Prostate gland (tissue), 2 donors: Measurements from ENCODE around the gene KRTAP10-5.
"Not testable (repeated sequence)": the region's sequence is repeated elsewhere in the genome, so short reads cannot be mapped to it uniquely, and the experiment has no call there.

Source experiments
- POLR2AphosphoS5 ChIP-seq: sonication (generic); formaldehyde crosslinking; IDR thresholded peaks from one replicate; pipeline ENCODE4 v1.6.1; 2017; ENCODE audit warnings: antibody characterized with exemption
- TF ChIP-seq, protein P1 (sequence below), 4 experiments: fragments of 200-600 bp in 2 of 4; fragments of 450-650 bp in 2 of 4; sonication (generic) in 2 of 4; IDR thresholded peaks; 1 replicate in 3 of 4; 2 replicates in 1 of 4; pipeline ENCODE4 v1.5.1; 2016 to 2019; ENCODE audit warnings: antibody characterized with exemption in 4 of 4, mild to moderate bottlenecking in 2 of 4, moderate library complexity in 2 of 4

DNA sequence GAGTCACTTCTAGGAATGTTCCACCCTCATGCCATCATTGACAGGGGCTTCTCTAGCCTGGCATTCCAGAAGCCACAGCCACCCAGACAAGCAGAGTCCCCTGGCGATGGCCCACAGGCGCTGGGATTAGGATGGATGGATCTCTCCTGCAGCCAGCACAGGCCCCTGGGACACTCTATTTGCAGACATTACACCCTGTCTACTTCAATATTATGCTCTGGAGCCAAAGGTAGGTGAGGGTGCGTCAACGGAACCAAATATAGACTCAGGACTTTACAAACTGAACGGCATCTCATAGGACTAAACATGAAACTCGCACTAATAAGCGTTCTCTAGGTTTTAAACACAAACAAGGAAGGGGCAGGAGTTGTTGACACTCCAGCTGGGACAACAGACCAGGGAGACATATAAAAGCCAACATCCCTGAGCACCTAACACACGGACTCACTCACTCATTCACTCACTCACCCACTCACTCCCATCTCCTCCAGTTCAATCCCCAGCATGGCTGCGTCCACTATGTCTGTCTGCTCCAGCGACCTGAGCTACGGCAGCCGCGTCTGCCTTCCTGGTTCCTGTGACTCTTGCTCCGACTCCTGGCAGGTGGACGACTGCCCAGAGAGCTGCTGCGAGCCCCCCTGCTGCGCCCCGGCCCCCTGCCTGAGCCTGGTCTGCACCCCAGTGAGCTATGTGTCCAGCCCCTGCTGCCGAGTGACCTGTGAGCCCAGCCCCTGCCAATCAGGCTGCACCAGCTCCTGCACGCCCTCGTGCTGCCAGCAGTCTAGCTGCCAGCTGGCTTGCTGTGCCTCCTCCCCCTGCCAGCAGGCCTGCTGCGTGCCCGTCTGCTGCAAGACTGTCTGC is 19.9 kb upstream of the KRTAP10-5 start, which contains the start of gene KRTAP10-7:
- TF ChIP-seq, protein P1, sequence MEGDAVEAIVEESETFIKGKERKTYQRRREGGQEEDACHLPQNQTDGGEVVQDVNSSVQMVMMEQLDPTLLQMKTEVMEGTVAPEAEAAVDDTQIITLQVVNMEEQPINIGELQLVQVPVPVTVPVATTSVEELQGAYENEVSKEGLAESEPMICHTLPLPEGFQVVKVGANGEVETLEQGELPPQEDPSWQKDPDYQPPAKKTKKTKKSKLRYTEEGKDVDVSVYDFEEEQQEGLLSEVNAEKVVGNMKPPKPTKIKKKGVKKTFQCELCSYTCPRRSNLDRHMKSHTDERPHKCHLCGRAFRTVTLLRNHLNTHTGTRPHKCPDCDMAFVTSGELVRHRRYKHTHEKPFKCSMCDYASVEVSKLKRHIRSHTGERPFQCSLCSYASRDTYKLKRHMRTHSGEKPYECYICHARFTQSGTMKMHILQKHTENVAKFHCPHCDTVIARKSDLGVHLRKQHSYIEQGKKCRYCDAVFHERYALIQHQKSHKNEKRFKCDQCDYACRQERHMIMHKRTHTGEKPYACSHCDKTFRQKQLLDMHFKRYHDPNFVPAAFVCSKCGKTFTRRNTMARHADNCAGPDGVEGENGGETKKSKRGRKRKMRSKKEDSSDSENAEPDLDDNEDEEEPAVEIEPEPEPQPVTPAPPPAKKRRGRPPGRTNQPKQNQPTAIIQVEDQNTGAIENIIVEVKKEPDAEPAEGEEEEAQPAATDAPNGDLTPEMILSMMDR (IDR thresholded peaks at IDR 0.05): not testable (repeated sequence)
- TF ChIP-seq POLR2AphosphoS5: not testable (repeated sequence)
